A549 (cell line): ENCODE results near the gene SNAP23.

Experiments used
- CHD2 ChIP-seq: fragments of 150-350 bp; IDR thresholded peaks from 2 replicates; pipeline ENCODE4 v1.6.1; 2014; ENCODE audit warnings: low read length; ENCODE audit not compliant: partially characterized antibody
- CTCF ChIP-seq: fragments of >200 bp; sonication (Bioruptor Twin); formaldehyde crosslinking; IDR thresholded peaks from 3 replicates; pipeline ENCODE4 v1.5.1; 2016
- EHMT2 ChIP-seq: fragments of 200-600 bp; sonication (generic); IDR thresholded peaks from 2 replicates; pipeline ENCODE4 v1.6.1; 2016; ENCODE audit warnings: antibody characterized with exemption, low read depth, mild to moderate bottlenecking, moderate library complexity
- FOSL2 ChIP-seq, 2 experiments: fragments of 450-650 bp in 1 of 2; fragments of >200 bp in 1 of 2; sonication (Bioruptor Twin) in 1 of 2; formaldehyde crosslinking; IDR thresholded peaks; 2 replicates each; pipeline versions ENCODE4 v1.5.0 to v1.6.1; 2016 to 2020; ENCODE audit warnings: mild to moderate bottlenecking in 1 of 2, moderate library complexity in 1 of 2
- GATA3 ChIP-seq: IDR thresholded peaks from 2 replicates; pipeline ENCODE4 v1.6.1; 2012; ENCODE audit warnings: borderline replicate concordance
- KDM5A ChIP-seq: fragments of 200-600 bp; sonication (generic); IDR thresholded peaks from 2 replicates; pipeline ENCODE4 v1.6.1; 2016; ENCODE audit warnings: antibody characterized with exemption, mild to moderate bottlenecking
- MAX ChIP-seq: IDR thresholded peaks from 2 replicates; pipeline ENCODE4 v1.6.1; 2012
- POLR2A ChIP-seq: IDR thresholded peaks from 2 replicates; pipeline ENCODE4 v1.6.1; 2012; ENCODE audit warnings: mild to moderate bottlenecking, low read length
- REST ChIP-seq: fragments of 200-600 bp; sonication (generic); IDR thresholded peaks from 2 replicates; pipeline ENCODE4 v1.6.1; 2016; ENCODE audit warnings: antibody characterized with exemption, mild to moderate bottlenecking, moderate library complexity
- SMC3 ChIP-seq: fragments of >200 bp; sonication (Bioruptor Twin); formaldehyde crosslinking; IDR thresholded peaks from 3 replicates; pipeline ENCODE4 v1.6.1; 2018; ENCODE audit warnings: inconsistent platforms

GRCh38 chr15:42498212-42499068 lies 3.0 kb downstream of the SNAP23 start:
- TF ChIP-seq REST (no peak), EHMT2 (no peak), GATA3 (no peak), CTCF (no peak), FOSL2 (IDR thresholded peaks at IDR 0.05) (no peak), FOSL2 (CRISPR knock-in tag; IDR thresholded peaks at IDR 0.05) (no peak), POLR2A (no peak), SMC3 (no peak), KDM5A (no peak), CHD2 (no peak), MAX (no peak)
